HL-60 (cell line): Measurements from ENCODE around the gene TGFBR3L.
A peak's percentile ranks its signal among the peaks of the same experiment; 100 is the strongest.

Source experiments
- DNase-seq, 2 experiments: peaks; one replicate each; pipeline ENCODE4 v3.0.0-alpha.2; 2010 to 2020; ENCODE audit warnings: low read depth in 1 of 2, low spot score in 1 of 2
- H3K27ac ChIP-seq: fragments of 250-450 bp; sonication (Bioruptor Pico); replicated peaks from 2 replicates; pipeline ENCODE4 v1.5.1; 2020; ENCODE audit warnings: mild to moderate bottlenecking, moderate library complexity
- H3K27me3 ChIP-seq: fragments of 250-450 bp; sonication (Bioruptor Pico); 2 replicates; pipeline ENCODE4 v1.5.1; 2021; ENCODE audit warnings: mild to moderate bottlenecking, moderate library complexity; ENCODE audit not compliant: insufficient read depth, poor library complexity, severe bottlenecking
- H3K4me3 ChIP-seq: replicated peaks from 2 replicates; pipeline ENCODE4 v1.5.1; 2011; ENCODE audit warnings: mild to moderate bottlenecking, control low read depth, low read length; ENCODE audit not compliant: insufficient read depth
- GABPA ChIP-seq: IDR thresholded peaks from 2 replicates; pipeline ENCODE4 v1.6.1; 2012; ENCODE audit warnings: low read depth
- POLR2AphosphoS5 ChIP-seq: IDR thresholded peaks from 2 replicates; pipeline ENCODE4 v1.6.1; 2012; ENCODE audit warnings: low read depth
- REST ChIP-seq: IDR thresholded peaks from 2 replicates; pipeline ENCODE4 v1.6.1; 2012; ENCODE audit warnings: low read depth; ENCODE audit not compliant: insufficient replicate concordance
- SPI1 ChIP-seq: IDR thresholded peaks from 2 replicates; pipeline ENCODE4 v1.6.1; 2012; ENCODE audit warnings: low read depth, mild to moderate bottlenecking, borderline replicate concordance
- TF ChIP-seq, protein P1 (sequence below): IDR thresholded peaks from one replicate; pipeline ENCODE4 v1.5.1; 2011; ENCODE audit warnings: low read length, control low read depth, inconsistent platforms; ENCODE audit not compliant: insufficient read depth

TGFBR3L gene

GRCh38 chr19:7961920-7962626 is 47.4 kb downstream of the TGFBR3L start:
- no peaks in the 10 kb centered on the region for H3K27me3 ChIP-seq
- peak in 1 of 2 experiments; percentile 74 for DNase-seq
- no peak overlapping the region for H3K4me3 ChIP-seq
- TF ChIP-seq POLR2AphosphoS5 (no peak), SPI1 (no peak), GABPA (no peak), REST (no peak)
- TF ChIP-seq, protein P1, sequence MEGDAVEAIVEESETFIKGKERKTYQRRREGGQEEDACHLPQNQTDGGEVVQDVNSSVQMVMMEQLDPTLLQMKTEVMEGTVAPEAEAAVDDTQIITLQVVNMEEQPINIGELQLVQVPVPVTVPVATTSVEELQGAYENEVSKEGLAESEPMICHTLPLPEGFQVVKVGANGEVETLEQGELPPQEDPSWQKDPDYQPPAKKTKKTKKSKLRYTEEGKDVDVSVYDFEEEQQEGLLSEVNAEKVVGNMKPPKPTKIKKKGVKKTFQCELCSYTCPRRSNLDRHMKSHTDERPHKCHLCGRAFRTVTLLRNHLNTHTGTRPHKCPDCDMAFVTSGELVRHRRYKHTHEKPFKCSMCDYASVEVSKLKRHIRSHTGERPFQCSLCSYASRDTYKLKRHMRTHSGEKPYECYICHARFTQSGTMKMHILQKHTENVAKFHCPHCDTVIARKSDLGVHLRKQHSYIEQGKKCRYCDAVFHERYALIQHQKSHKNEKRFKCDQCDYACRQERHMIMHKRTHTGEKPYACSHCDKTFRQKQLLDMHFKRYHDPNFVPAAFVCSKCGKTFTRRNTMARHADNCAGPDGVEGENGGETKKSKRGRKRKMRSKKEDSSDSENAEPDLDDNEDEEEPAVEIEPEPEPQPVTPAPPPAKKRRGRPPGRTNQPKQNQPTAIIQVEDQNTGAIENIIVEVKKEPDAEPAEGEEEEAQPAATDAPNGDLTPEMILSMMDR, result no peak
- H3K27ac ChIP-seq, result peak overlapping the region; percentile 1

- TF ChIP-seq GABPA (no peak), POLR2AphosphoS5 (no peak), REST (no peak), SPI1 (no peak)
- TF ChIP-seq, protein P1, result no peak
- no peak overlapping the region for H3K4me3 ChIP-seq
- H3K27me3 ChIP-seq, result no peaks in the 10 kb centered on the region
- no peak overlapping the region; the same call in 1 of the 2 replicates for H3K27ac ChIP-seq
- no peak for DNase-seq
Measured at GRCh38 chr19:7962644-7963268, 48.1 kb downstream of the TGFBR3L start.

GRCh38 chr19:7963566-7963965 is 48.9 kb downstream of the TGFBR3L start:
- DNase-seq, result no peak
- Histone ChIP-seq H3K27me3 (no peaks in the 10 kb centered on the region), H3K4me3 (no peak overlapping the region), H3K27ac (no peak overlapping the region)
- no peak for TF ChIP-seq REST
- no peak for TF ChIP-seq POLR2AphosphoS5
- TF ChIP-seq, protein P1, result no peak
- TF ChIP-seq SPI1, result no peak
- TF ChIP-seq GABPA, result no peak
